GM18861 (cell line): Measurements from ENCODE around the gene ARHGEF3.

ENCODE experiments used
- ATAC-seq: cut with Tn5 transposase; IDR thresholded peaks from one replicate; pipeline ENCODE4 v1.9.1; 2021; ENCODE audit not compliant: unreplicated experiment

The ARHGEF3 gene, protein sequence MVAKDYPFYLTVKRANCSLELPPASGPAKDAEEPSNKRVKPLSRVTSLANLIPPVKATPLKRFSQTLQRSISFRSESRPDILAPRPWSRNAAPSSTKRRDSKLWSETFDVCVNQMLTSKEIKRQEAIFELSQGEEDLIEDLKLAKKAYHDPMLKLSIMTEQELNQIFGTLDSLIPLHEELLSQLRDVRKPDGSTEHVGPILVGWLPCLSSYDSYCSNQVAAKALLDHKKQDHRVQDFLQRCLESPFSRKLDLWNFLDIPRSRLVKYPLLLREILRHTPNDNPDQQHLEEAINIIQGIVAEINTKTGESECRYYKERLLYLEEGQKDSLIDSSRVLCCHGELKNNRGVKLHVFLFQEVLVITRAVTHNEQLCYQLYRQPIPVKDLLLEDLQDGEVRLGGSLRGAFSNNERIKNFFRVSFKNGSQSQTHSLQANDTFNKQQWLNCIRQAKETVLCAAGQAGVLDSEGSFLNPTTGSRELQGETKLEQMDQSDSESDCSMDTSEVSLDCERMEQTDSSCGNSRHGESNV

DNA sequence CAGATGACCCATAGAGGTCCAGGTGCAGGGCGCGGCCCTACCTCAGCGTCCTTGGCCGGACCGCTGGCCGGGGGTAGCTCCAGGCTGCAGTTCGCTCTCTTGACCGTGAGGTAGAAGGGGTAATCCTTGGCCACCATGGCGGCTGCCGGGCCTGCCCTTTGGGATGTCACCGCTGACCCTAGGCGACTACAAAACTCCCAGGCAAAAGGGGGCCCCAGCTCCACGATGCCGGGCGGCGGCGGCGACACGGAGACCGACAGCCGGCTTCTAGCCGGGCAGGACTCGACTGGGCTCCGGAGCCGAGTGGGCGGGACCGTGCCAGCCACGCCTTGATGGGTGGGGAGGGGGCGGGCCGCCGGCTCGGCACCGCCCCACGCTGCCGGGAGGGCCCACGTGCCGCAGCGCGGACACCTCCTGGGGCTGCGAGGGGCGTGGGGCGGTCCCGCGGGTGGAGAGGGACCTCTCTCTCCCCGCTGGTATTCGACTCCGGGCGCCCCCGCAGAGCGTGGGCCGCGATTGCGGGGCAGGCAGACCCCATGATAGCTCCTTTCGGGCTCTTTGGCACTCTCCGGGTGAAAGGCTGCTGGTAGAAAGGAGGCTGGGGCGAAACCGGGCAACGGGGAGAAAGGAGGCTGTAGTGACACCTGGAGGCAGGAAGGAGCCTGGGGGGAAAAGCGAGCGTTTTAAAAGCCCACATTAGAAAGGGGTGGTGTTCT is at the start of gene ARHGEF3:
ARHGEF3 (minus strand) TSS at position 288 of the 716 bp plus-strand sequence; CDS start at position 137, 151 bp downstream.
- peak; percentile 72 for ATAC-seq

DNA sequence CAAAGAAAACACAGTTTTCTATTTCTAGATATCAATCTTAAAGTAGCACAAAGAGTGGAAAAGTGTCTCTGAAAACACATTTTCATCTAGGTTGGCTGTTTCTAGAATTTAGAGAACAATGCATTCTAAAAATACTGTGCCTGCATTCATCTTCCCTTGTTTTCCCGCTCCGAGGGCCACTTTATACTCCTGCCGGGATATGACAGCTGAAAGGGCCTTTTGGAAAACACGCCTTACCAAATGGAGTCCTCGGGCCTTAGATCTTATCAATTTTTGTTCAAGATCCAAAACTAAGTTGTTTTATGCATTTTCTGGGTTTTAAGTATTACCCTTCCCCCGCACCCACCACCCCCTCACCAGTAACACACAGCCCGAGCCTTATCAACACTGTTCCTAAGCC is 47.9 kb upstream of the ARHGEF3 start:
- no peak for ATAC-seq

DNA sequence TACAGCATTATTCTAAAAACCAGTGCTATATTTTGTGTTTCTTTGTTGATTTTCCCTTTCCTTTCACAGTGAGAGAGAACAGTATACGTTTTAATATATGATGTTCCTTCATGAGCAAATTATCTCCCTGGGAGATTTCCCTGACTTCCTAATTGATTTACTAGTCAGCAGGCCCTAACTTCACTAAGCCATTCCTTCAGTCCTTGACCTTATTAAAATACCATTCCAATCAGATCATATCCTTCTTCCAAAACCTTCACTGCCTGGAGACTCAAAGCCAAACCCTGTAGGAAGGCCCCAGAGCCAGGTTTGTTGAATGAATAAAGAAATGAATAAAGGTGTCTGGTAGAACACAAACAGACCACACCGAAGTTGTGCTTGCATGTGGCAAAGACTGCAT is 43.8 kb upstream of the ARHGEF3 start:
- ATAC-seq: no peak

DNA sequence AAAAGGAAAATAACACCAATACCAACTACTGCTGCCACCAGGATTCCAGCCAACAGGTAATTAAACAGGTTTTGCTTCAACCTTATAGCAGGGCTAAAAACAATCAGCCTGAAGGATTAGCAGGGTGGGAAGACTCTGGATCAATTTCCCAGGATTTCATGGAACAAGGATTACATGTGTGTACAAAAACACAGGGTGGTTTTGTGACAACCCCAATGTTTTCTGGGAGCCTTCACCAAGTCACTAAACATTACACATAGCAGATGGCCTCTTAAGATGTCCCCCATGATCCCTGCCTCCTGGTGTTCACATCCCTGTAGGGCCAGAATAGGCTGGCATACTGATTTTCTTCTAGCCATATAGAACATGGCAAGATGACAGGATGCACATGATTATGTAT is 42.8 kb upstream of the ARHGEF3 start:
- no peak for ATAC-seq

DNA sequence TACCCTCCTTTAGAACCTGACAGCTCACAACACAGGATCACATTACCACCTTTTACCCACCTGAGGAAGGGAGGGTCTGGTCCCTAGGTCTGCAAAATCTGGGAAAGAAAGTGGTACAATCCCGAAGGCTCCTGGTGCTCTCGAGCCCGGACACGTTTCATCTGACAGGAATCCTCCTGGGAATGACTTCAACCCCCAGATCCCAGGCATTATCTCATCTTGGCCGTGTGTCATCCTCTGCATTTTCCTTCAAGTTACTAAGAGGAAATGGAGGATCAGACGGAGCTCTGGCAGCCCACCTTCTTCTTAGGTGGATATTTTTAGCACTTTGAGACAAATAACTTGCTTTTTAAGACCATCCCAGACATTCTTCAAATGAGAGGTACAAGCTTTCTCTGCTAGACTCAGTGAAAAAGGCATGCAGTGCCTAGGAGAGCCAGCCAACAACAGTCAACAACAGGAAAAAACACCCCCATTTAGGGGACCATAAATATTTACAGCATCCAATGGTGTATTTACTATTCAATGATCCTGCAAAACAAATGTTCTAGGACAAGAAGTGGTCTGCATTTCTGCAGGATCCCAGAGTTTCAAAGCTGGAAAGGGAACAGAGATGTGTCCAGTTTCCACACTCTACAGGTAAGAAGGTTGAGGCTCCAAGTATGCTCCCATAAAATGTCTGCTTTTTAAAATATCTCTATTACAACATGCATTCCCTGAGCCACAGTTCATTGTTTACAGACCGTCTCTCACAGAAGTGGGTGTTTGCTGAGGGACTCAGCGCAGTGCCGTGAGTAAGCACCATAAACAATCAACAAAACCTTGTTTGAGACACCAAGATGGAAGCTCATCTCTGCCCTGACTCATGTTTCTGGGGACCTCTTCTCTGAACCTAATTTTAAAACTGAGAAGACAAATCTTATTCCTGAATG is 38.3 kb upstream of the ARHGEF3 start:
- no peak for ATAC-seq

DNA sequence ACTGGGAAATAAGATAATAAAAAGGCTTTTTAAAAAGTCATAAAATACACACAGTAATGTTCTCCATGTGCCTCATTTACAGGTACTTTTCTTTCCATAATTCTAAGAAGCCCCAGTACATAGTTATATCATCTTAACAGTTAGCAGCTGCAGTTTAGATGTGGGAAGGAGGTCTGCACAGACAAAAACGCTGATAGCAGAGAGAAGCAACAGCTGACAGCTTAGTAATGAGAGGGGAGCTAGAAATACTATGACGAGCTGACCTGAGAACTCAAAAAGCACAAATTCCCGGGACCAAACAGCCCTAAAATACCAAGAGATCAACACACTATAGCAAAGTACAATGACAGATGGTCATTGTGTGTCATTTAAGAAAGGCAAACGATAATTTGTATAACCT is 36.7 kb upstream of the ARHGEF3 start:
- no peak for ATAC-seq

DNA sequence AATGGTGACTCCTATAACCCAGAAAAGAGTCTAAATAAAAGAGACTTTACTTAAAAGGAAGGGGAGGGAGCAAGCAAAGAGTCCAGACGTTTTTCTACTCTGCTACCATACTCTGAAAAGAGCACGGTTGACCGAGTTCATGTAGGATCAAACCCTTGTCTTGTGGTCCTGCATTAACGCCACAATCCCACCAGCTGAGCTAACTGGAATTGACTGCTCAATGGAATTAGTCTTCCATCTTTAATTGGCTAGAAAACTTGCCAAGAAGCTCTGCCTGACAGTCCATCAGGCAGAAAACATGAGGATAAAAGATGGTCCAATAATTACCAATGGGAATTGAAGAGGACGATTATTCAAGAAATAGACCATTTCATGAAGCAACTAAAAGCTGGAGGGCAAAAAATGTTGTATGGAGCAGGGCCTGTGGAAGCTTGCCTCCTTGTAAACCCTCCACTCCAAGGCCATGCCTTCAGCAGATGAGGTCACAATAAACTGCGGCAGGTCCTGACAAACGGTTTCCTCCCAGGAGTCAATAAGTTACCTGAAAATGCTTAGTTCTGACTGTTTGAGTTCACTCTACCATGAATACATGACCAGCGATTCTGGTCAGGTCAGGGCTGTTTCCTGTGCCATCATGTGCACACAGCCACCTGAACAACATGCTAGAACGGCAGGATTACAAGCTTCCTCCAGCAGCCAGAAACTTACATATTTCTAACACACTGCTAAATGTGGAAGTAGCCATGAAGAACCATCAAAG is 35.6 kb upstream of the ARHGEF3 start:
- peak; percentile 99 for ATAC-seq

DNA sequence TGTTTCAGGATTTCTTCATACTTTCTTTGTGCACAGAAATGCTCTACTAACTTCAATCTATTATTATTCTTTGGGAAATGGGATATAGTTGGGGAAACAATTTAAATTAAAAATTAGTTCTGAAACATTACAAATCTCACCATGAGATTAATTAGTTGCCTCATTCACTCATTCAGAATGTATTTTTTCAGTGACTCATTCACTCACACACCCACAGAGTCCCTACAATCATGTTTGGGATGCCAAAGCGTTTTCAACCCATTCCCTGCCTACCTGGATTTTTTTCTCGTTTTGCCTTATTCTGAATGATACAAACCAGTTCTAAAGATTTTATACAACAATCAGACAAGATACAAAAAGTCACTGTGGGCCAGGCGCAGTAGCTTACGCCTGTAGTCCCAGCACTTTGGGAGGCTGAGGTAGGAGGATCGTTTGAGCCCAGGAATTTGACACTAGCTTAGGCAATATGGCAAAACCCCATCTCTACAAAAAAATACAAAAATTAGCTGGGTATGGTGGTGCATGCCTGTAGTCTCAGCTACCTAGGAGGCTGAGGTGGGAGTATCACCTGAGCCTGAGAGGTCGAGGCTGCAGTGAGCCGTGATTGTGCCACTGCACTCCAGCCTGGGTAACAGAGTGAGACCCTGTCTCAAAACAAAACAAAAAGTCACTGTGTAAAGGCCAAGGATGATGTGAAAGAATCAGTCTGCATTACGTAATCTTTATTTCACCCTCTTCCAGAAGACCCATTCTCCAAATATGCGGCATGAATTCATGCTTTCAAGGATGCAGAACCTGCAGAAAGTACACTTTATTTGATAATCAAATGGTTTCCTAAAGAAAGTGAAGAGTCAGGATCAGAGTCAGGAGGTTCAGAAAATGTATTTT is 34.8 kb upstream of the ARHGEF3 start:
- no peak for ATAC-seq

DNA sequence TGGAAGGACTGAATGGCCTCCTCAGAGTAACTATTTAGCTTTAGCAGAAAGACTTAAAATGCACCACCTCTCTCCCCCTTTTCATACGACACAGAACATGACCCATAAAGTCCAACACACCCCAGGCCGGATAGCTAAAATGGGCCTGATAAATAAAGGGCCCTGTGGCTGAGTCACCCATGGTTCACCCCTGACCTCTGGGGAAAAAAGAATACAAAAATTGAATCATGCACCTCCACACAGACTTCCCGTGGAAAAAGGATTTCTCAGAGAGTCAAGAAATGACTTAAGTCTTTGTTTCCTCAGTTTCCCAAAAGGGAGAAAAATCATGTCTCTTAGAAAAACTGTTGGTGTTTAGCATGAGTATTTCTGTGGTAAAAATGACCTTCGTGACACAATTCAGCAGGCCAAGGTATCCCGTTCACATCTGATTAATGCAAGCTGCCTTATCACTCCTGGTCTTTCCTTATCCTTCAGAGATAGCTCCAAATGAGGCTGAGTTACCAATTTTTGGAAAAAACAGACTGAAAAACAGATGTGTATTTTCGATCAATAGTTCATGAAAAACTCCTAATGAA is 34.0 kb upstream of the ARHGEF3 start:
- ATAC-seq: no peak

DNA sequence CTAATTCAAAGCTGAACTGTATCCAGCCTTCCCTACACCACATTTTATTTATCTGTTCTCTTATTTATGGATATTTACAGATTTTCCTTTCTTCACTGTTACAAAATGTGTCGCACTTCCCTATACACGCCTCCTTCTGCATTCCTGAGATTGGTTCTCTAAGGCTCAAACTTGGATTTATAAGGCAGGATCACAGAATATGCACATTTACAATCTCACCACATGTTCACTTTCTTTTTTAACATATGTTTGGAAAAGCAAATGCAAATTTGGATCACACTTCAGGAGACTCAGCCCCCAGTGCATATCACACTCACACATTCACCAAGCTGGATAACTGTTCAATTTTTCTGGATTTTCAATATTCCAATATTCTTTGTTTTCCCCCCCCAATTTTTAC is 31.8 kb upstream of the ARHGEF3 start:
- no peak for ATAC-seq

DNA sequence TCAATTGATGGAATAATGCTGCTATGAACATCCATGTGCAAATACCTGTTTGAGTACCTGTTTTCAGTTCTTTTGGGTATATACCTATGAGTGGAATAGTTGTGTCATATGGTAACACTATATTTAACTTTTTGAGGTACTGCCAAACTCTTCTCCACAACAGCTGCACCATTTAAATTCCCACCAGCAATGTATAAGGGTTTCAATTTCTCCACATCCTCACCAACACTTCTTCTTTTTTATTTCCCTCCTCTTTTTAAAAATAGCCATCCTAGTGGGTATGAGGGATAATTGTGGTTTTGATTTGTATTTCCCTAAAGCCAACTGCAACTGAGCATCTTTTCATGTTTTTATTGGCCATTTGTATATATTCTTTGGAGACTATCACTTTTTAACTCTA is 31.3 kb upstream of the ARHGEF3 start:
- no peak for ATAC-seq

DNA sequence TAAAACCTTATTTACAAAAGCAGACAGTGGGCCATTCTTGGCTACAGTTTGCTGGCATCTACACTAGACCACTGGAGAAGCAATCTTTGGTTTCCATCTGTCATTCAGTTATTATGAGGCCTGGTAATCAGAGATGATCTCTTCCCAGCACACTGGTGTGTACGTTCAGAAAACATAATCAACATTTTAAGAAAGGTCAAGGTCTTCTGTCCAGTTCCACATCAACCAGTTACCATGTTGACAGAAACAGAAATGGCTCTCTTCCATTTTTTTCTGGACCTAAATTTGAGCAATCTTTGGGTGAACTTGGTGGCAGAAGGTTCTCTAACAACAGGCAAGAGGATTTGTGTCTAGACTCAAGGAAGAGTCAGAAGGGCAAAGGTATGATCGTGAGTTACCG is 29.8 kb upstream of the ARHGEF3 start:
- no peak for ATAC-seq

DNA sequence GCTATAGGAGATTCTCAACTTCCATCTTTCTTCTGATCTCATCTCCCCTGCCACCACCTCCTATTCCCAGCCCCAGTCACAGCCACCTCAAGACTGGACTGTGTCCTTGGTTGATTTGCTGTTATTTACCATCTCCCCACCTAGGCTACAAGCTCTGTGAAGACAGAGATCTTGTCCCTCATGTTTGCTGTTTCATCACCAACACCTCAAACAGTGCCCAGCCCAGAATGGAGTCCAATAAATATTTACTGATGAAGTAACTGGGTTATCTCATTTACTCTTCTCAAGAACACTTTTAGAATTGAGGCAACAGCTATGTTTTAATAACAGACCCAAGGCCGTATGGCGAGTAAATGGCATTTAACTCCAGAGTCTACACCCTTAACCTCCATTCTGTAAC is 29.1 kb upstream of the ARHGEF3 start:
- ATAC-seq: no peak

DNA sequence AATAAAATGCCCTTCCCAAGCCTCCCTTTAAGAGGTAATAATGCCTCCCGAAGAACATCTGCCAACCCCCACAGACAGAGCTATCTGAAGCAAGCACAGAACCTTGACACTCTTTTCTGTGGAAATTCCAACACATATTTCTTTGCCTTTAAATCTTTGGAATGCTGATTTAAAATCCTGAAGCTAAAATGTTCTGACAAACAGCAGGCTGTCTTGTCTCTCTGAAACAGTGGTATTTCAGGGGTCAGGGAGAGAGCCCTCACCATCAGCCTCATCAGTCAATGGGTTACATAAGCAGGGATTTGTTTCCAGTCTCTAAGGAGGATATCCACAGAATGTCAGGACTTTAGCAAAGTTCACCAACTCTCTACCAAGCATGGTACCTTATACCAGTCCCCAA is 27.8 kb upstream of the ARHGEF3 start:
- no peak for ATAC-seq

DNA sequence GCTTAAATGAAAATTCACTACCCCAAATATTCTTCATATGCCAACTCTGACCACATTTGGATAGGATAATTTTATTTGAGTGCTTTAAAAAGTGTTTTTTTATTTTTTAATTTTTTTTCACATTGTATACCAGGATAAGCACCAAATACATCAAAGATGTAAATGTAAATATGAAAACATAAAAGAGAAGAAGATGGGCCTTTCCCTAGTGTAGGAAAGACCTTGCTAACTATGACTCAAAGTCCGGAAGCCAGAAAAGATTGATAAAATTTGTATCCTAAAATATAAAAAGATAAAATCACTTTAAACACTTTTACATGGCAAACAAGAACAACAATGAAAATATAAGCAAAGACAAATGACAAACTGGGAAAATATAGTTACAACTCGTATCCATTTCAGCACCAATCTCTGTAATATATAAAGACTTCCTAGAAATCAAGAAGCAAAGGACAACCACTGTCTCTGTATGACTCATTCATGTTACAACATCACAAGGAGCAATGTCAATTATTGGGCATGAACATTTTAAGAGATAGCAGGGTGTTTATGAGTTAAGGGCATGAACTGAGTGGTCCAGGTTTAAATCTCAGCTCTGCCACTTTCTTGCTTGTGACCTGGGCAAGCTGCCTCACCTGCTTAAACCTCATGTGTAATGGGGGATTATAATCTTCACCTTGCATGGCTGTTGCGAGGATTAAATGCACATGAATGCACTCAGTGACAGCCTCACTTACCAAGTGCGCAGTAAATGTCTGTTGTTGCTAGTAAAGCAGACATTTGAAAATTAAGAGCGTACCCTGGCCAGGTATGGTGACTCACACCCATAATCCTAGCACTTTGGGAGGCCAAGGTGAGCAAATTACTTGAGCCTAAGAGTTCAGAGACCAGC is 25.3 kb upstream of the ARHGEF3 start:
- ATAC-seq: no peak

DNA sequence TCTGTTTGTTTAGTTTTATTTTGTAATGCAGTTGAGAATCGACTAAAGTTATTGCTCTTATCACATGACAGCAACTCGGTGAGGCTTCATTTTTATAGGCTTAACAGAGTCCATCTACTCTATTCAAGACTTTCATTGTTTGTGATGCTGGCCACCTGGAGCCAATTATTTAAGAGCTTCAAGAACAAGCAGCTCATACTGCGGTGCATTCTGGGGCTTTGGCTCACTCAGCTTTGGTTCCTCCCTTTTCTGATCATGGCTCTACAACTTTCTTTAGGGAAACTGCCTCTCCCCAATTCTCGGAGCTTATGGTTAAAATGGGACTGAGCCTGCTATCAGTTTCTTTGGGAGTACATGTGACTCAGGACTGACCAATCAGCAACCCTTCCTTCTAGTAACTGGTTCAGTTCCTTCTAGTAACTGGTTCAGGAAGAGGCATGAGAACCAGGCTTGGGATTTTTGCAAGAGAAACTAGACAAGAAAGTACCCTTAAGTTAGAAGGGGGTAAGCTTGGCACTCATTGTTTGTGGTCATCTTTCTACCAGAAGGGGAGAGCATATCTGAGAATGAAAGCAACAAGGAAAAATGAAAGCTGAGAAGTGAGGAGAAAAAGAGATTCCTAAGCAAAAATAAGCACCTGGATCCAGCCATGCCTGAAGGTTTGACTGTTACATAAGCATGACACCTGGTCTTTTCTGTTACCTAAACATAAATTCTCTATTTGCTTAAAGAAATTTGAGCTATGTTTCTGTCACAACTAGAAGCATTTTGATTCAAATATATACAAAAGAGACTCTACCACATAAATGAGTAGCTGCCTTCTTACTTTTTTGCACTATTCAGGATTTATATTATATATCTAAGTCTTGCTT is 24.1 kb upstream of the ARHGEF3 start:
- ATAC-seq: no peak
